Endothelial cell of umbilical vein (primary cell): ENCODE results near the gene CUEDC1. TPM values are rescaled to one million over a fixed set of nuclear protein-coding genes. Genes with fewer than 3 reads are reported as not detected.

ENCODE experiments used
- BruUV-seq: library from RNA; stranded (reverse); fragments of 400-500 nt; replicated peaks from 2 replicates; lab custom pipeline; 2021; lab: Mats Ljungman, UMichigan
- CTCF ChIA-PET: fragments of 300-600, 350-600 bp; sonication (Branson Sonifier 250); formaldehyde crosslinking; loops from one replicate; lab custom pipeline; 2021; ENCODE audit warnings: antibody characterized with exemption, inconsistent platforms; lab: Charles Lee
- POLR2A ChIA-PET: fragments of 300-600, 350-600 bp; sonication (Branson Sonifier 250); formaldehyde crosslinking; loops from one replicate; lab custom pipeline; 2021; ENCODE audit warnings: antibody characterized with exemption, inconsistent platforms; lab: Charles Lee
- DNase-seq: peaks from one replicate; pipeline ENCODE4 v3.0.0-alpha.2; 2011; ENCODE audit warnings: low read depth, low spot score
- FAIRE-seq: peaks from 2 replicates; lab custom pipeline; 2011; peaks lifted over from hg19 to GRCh38; lab: Jason Lieb, UNC
- H2AFZ ChIP-seq: 2 replicates; pipeline ENCODE4 v1.6.0; 2012; ENCODE audit warnings: low read depth, low read length, control low read depth, inconsistent platforms
- H3K27ac ChIP-seq: 2 replicates; pipeline ENCODE4 v1.5.1; 2011; ENCODE audit warnings: low read depth, mild to moderate bottlenecking, control low read depth, low read length, moderate library complexity; ENCODE audit not compliant: insufficient read depth
- H3K27me3 ChIP-seq, 2 experiments: 2 replicates each; pipeline versions ENCODE4 v1.6.0 to v1.6.1; 2011; ENCODE audit warnings: low read length in 2 of 2, mixed read lengths in 1 of 2; ENCODE audit not compliant: control insufficient read depth in 2 of 2, insufficient read depth in 2 of 2
- H3K36me3 ChIP-seq, 2 experiments: 2 replicates in 1 of 2; 3 replicates in 1 of 2; pipeline ENCODE4 v1.5.1; 2011; ENCODE audit warnings: low read length in 2 of 2, mild to moderate bottlenecking in 1 of 2, moderate library complexity in 1 of 2; ENCODE audit not compliant: control insufficient read depth in 2 of 2, insufficient read depth in 2 of 2; ENCODE audit errors: extremely low read depth in 1 of 2
- H3K4me1 ChIP-seq: 3 replicates; pipeline ENCODE4 v1.5.1; 2011; ENCODE audit warnings: mild to moderate bottlenecking, low read length; ENCODE audit not compliant: control insufficient read depth, insufficient read depth; ENCODE audit errors: extremely low read depth
- H3K4me2 ChIP-seq: 2 replicates; pipeline ENCODE4 v1.6.1; 2011; ENCODE audit warnings: low read length, control low read depth, mixed read lengths; ENCODE audit not compliant: insufficient read depth
- H3K4me3 ChIP-seq, 3 experiments: fragments of 200-600 bp in 1 of 3; sonication (generic), shearing (Covaris generic) in 1 of 3; replicated peaks in 1 of 3; 2 replicates each; pipeline ENCODE4 v1.5.1; 2011 to 2016; ENCODE audit warnings: control low read depth in 3 of 3, low read length in 3 of 3, mild to moderate bottlenecking in 2 of 3, inconsistent platforms in 1 of 3, low read depth in 1 of 3, moderate library complexity in 1 of 3; ENCODE audit not compliant: insufficient read depth in 1 of 3
- H3K79me2 ChIP-seq: 2 replicates; pipeline ENCODE4 v1.6.0; 2012; ENCODE audit warnings: low read length, inconsistent platforms; ENCODE audit not compliant: control insufficient read depth, insufficient read depth
- H3K9ac ChIP-seq: replicated peaks from 2 replicates; pipeline ENCODE3; 2011; ENCODE audit warnings: low read length, control low read depth; ENCODE audit not compliant: insufficient read depth; ENCODE audit errors: extremely low read depth
- H3K9me1 ChIP-seq: replicated peaks from 3 replicates; pipeline ENCODE4 v1.6.0; 2011; ENCODE audit warnings: mild to moderate bottlenecking, low read length; ENCODE audit not compliant: control insufficient read depth, insufficient read depth; ENCODE audit errors: extremely low read depth
- H3K9me3 ChIP-seq: replicated peaks from 2 replicates; pipeline ENCODE4 v1.5.1; 2012; ENCODE audit warnings: low read length, inconsistent platforms; ENCODE audit not compliant: control insufficient read depth, insufficient read depth
- H4K20me1 ChIP-seq: replicated peaks from 2 replicates; pipeline ENCODE3; 2011; ENCODE audit warnings: mild to moderate bottlenecking, low read length; ENCODE audit not compliant: control insufficient read depth, insufficient read depth; ENCODE audit errors: extremely low read depth
- CTCF ChIP-seq, 2 donors: IDR thresholded peaks; 1 replicate in 1 of 2; 2 replicates in 1 of 2; pipeline ENCODE4 v1.5.1; 2011; ENCODE audit warnings: low read length in 2 of 2, mild to moderate bottlenecking in 2 of 2, moderate library complexity in 2 of 2, control low read depth in 1 of 2, inconsistent platforms in 1 of 2, low read depth in 1 of 2; ENCODE audit not compliant: insufficient read depth in 1 of 2; ENCODE audit errors: extremely low read depth in 1 of 2
- FOS ChIP-seq: IDR thresholded peaks from 2 replicates; pipeline ENCODE4 v1.6.1; 2011; ENCODE audit warnings: mild to moderate bottlenecking, low read length, moderate library complexity, borderline replicate concordance; ENCODE audit not compliant: insufficient read depth
- MYC ChIP-seq: IDR thresholded peaks from one replicate; pipeline ENCODE4 v1.6.1; 2011; ENCODE audit warnings: mild to moderate bottlenecking, low read depth, low read length
- POLR2A ChIP-seq: IDR thresholded peaks from 2 replicates; pipeline ENCODE4 v1.6.1; 2012; ENCODE audit warnings: low read depth, mild to moderate bottlenecking, control low read depth, low read length
- POLR2AphosphoS5 ChIP-seq: IDR thresholded peaks from 2 replicates; pipeline ENCODE4 v1.6.1; 2012; ENCODE audit warnings: low read depth, mild to moderate bottlenecking, control low read depth, low read length, moderate library complexity; ENCODE audit not compliant: insufficient read depth
- dilution Hi-C: fragments of 300-500 bp; cut with MboI; formaldehyde crosslinking; loops from one replicate; pipeline ENCODE4 v1.15.0; 2019; ENCODE audit warnings: low sequenced_read_pairs; ENCODE audit not compliant: extremely low pct_ligation_motif_present
- intact Hi-C: fragments of 100-400 bp; cut with micrococcal nuclease; formaldehyde crosslinking; loops from one replicate; pipeline ENCODE4 v1.10.0; 2022
- polyA plus RNA-seq, 4 experiments: library from polyadenylated mRNA; depleted of rRNA in 3 of 4; stranded (reverse) in 3 of 4; unstranded in 1 of 4; fragments of >200 nt; gene quantifications; 2 replicates each; pipeline versions ENCODE4 v1.2.1 to v1.2.3, GENCODE V29; 2011 to 2012; ENCODE audit warnings: missing spikeins in 1 of 4
- total RNA-seq: library from RNA; stranded (reverse); gene quantifications from 2 replicates; pipeline ENCODE4 v1.2.3, GENCODE V29; 2021

CUEDC1 gene
- total and polyA plus RNA-seq, 2 donors (not counting 3 experiments of a cell fraction or from before 2014, with no cell fraction given): 15.8 to 27.7 TPM

GRCh38 chr17:57931488-57932137 is 23.6 kb downstream of the CUEDC1 start:
- peak overlapping the region; percentile 10 for H3K4me2 ChIP-seq
- H4K20me1 ChIP-seq: no peaks in the 10 kb centered on the region
- no peaks in the 10 kb centered on the region for H3K79me2 ChIP-seq
- TF ChIP-seq POLR2A: no peak
- no peaks in the 10 kb centered on the region for H3K36me3 ChIP-seq
- intact Hi-C loops (no loop called here), dilution Hi-C loops (no loop called here)
- DNase-seq (no peak), FAIRE-seq (no peak)
- no peak overlapping the region for H3K9ac ChIP-seq
- ChIA-PET POLR2A (no interaction called here), CTCF (interaction anchor here (0.8 to 2.4 kb wide), 8 partner anchors 10 to 80 kb away, joined by 3 to 11 read pairs (median 3); partner anchors contain the start of gene CUEDC1)
- no peak overlapping the region for H3K4me3 ChIP-seq
- no peaks in the 10 kb centered on the region for H3K9me3 ChIP-seq
- no peaks in the 10 kb centered on the region for H3K9me1 ChIP-seq
- H3K27me3 ChIP-seq: no peaks in the 10 kb centered on the region
- H3K27ac ChIP-seq: no peak overlapping the region
- no TSS peak for BruUV-seq
- peaks cover 39% of the 10 kb centered on the region for H3K4me1 ChIP-seq
- H2AFZ ChIP-seq: no peak overlapping the region

- Histone ChIP-seq H3K4me2 (no peak overlapping the region), H3K4me1 (peaks cover 31% of the 10 kb centered on the region)
Measured at GRCh38 chr17:57930239-57930638, 25.0 kb downstream of the CUEDC1 start.

More at GRCh38 chr17:57930239-57930638, 25.0 kb downstream of the CUEDC1 start:
- Histone ChIP-seq H3K9me3 (no peaks in the 10 kb centered on the region), H3K36me3 (no peaks in the 10 kb centered on the region), H2AFZ (no peak overlapping the region), H4K20me1 (no peaks in the 10 kb centered on the region), H3K27me3 (no peaks in the 10 kb centered on the region), H3K27ac (no peak overlapping the region), H3K9ac (no peak overlapping the region), H3K4me3 (no peak overlapping the region), H3K79me2 (no peaks in the 10 kb centered on the region), H3K9me1 (no peaks in the 10 kb centered on the region)
- BruUV-seq: no TSS peak
- DNase-seq (no peak), FAIRE-seq (no peak)
- ChIA-PET POLR2A (no interaction called here), CTCF (interaction anchor here (0.9 to 2.4 kb wide), 8 partner anchors 9 to 62 kb away, joined by 3 to 11 read pairs (median 4); partner anchors contain the start of gene CUEDC1)
- TF ChIP-seq MYC (no peak), FOS (no peak), CTCF (IDR thresholded peaks at IDR 0.05; ENCODE audit: extremely low read depth in 1 of 2, insufficient read depth in 1 of 2, low read depth in 1 of 2, low read length in 2 of 2) (no peak), POLR2A (no peak), POLR2AphosphoS5 (no peak)
- dilution Hi-C loops: no loop called here
- intact Hi-C loops: no loop called here
